Suprapubic skin (tissue), 3 donors: ENCODE results near the gene PDE6A.

Experiments
- CTCF ChIP-seq, 2 donors: fragments of 200-600 bp in 1 of 2; fragments of 450-650 bp in 1 of 2; sonication (generic) in 1 of 2; IDR thresholded peaks; one replicate each; pipeline ENCODE4 v1.5.1; 2016 to 2019; ENCODE audit warnings: antibody characterized with exemption in 2 of 2, mild to moderate bottlenecking in 1 of 2, moderate library complexity in 1 of 2
- EP300 ChIP-seq: sonication (generic); formaldehyde crosslinking; IDR thresholded peaks from one replicate; pipeline ENCODE4 v1.6.1; 2017; ENCODE audit warnings: antibody characterized with exemption
- POLR2A ChIP-seq, 2 donors: fragments of 450-650 bp; IDR thresholded peaks; one replicate each; pipeline ENCODE4 v1.6.1; 2017; ENCODE audit warnings: antibody characterized with exemption in 2 of 2, mild to moderate bottlenecking in 2 of 2, moderate library complexity in 2 of 2

GRCh38 chr5:149963729-149964128, 19.1 kb upstream of the PDE6A start:
- TF ChIP-seq CTCF (IDR thresholded peaks at IDR 0.05) (no peak), EP300 (no peak), POLR2A (IDR thresholded peaks at IDR 0.05) (no peak)
